Measurements from ENCODE around the gene CDH4.

DNA sequence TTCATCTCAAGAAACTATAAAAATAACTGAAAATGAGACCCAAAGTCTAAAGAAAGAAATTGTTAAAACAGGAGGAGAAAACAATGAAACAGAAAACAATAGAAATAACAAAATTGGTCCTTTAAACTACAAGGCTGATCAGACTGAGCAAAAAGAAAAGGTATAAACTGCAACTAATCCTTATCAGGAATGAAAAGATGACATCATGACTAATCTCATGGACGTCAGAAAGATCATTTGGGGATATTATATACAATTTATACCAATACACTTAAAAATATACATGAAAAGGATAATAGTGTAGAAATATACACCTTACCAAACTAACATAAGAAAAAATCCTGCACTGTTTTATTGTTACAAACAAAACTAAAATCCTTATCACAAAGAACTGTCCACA is 498.0 kb downstream of the CDH4 start:
- TF ChIP-seq, protein P1, sequence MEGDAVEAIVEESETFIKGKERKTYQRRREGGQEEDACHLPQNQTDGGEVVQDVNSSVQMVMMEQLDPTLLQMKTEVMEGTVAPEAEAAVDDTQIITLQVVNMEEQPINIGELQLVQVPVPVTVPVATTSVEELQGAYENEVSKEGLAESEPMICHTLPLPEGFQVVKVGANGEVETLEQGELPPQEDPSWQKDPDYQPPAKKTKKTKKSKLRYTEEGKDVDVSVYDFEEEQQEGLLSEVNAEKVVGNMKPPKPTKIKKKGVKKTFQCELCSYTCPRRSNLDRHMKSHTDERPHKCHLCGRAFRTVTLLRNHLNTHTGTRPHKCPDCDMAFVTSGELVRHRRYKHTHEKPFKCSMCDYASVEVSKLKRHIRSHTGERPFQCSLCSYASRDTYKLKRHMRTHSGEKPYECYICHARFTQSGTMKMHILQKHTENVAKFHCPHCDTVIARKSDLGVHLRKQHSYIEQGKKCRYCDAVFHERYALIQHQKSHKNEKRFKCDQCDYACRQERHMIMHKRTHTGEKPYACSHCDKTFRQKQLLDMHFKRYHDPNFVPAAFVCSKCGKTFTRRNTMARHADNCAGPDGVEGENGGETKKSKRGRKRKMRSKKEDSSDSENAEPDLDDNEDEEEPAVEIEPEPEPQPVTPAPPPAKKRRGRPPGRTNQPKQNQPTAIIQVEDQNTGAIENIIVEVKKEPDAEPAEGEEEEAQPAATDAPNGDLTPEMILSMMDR (IDR thresholded peaks at IDR 0.05; ENCODE audit: borderline replicate concordance, extremely low read depth, low read length, poor library complexity, severe bottlenecking) = no peak
- TF ChIP-seq EZH2 (IDR thresholded peaks at IDR 0.05; ENCODE audit: borderline replicate concordance, low read depth, low read length, severe bottlenecking) = no peak
